ENCODE results near the gene TP53I13. TPM values are rescaled to one million over a fixed set of nuclear protein-coding genes. Genes with fewer than 3 reads are reported as not detected.
A peak's percentile ranks its signal among the peaks of the same experiment; 100 is the strongest.
"Not testable (repeated sequence)": the region's sequence is repeated elsewhere in the genome, so short reads cannot be mapped to it uniquely, and the experiment has no call there.

Gene TP53I13, protein sequence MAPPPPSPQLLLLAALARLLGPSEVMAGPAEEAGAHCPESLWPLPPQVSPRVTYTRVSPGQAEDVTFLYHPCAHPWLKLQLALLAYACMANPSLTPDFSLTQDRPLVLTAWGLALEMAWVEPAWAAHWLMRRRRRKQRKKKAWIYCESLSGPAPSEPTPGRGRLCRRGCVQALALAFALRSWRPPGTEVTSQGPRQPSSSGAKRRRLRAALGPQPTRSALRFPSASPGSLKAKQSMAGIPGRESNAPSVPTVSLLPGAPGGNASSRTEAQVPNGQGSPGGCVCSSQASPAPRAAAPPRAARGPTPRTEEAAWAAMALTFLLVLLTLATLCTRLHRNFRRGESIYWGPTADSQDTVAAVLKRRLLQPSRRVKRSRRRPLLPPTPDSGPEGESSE
- 40.1 TPM for total RNA-seq
- long read RNA-seq, transcript TP53I13-201 (7 exons, 1,530 nt), result major isoform, 153 of 207 reads
- long read RNA-seq, partial matches to known transcripts, result 38 of 207 reads
- long read RNA-seq, other reads (novel, unspliced or antisense), result 16 of 207 reads

DNA sequence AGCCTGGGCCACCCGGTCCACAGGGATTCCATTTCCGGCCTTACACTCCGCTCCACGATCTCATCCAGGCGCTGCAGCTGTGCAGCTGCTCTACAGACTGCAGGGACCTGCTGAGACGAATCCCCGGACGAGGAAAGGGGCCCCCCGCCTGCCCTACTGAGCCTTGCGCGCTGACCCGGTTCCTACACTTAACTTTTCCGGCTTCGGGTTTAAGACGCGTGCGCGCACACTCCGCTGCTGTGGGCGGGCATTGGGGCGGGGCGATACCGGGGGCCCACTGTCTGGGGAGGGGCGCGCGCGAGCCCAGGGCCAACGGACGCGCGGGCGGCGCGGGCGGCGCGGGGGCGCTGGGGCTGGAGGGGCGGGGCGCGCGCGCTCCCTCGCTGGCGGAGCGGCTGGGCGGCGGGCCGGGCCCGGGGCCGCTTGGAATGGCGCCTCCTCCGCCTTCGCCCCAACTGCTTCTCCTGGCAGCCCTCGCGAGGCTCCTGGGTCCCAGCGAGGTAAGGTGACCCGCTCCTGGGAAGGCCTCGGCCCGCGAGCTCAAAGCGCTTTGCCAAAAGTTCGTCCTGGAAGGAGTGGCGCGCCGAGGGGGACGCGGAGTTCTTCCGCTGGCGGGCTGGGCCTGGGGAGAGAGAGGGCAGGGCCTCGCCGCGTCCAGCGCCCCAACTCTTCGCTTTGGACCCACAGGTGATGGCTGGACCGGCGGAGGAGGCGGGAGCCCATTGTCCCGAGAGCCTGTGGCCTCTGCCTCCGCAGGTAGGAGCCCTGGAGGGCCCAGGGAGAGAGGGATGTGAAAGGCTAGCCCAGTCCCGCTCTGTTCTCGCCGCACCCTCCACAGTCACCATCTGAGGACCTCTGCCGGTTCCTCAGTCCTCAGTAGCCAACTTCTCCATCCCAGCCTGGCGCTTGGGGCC, at the start of gene TP53I13:
Gene TP53I13, plus strand, starts transcription at position 371 of the 914 bp plus-strand sequence. Its CDS starts 58 bp downstream, at position 429.
- intact Hi-C loops (cut with micrococcal nuclease), result no loop called here
- peak; percentile 95 for DNase-seq
- peak; percentile 70 for ATAC-seq

DNA sequence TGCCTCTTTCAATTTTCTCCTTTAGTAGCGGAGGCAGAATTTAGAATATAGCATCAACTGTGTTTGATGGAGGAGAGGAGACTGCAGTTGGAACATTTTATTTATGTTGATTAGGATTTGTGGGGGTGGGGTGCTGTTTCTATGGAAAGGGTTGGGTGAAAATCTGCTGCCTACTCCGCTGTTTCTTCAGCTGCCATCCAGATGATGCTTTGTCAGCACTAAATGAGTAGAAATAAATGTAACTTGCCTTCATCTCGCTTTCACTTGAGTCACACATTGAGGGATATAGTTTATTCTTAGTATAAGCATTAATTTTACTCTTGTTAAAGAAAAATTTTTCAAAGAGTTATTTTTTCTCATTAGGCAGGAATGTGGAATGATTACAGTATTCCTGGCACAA, 43.8 kb upstream of the TP53I13 start:
- intact Hi-C loops (cut with micrococcal nuclease), result no loop called here

DNA sequence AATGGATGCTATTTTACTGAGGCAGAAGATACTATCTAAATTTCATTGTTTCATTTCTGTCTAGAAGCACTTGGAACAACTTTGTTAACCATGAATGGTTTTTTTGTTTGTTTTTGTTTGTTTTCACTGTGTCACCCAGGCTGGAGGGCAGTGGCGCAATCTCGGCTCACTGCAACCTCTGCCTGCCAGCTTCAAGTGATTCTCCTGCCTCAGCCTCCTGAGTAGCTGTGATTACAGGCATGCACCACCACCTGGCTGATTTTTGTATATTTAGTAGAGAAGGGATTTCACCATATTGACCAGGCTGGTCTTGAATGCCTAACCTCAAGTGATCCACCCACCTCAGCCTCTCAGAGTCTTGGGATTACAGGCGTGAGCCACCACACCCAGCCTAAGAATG, 42.2 kb upstream of the TP53I13 start:
- intact Hi-C loops (cut with micrococcal nuclease), result no loop called here
- no peak for DNase-seq
- ATAC-seq, result no peak

More for the DNA sequence above, 43.8 kb upstream of the TP53I13 start:
- DNase-seq, result no peak
- no peak for ATAC-seq

DNA sequence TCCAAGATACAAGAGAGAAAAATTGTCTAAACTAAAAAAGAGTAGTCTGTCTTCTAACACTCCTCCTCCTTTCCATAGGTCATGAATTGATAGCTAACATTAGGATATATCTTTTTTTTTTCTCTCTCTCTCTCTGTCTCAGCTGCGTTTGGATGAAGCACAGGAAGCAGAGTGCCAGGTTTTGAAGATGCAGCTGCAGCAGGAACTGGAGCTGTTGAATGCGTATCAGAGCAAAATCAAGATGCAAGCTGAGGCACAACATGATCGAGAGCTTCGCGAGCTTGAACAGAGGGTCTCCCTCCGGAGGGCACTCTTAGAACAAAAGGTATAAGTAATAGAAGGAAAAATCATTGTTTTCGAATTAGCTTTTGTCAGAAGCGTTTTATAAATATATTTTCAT, 34.5 kb upstream of the TP53I13 start:
- intact Hi-C loops (cut with micrococcal nuclease), result no loop called here
- ATAC-seq, result no peak
- DNase-seq, result no peak

DNA sequence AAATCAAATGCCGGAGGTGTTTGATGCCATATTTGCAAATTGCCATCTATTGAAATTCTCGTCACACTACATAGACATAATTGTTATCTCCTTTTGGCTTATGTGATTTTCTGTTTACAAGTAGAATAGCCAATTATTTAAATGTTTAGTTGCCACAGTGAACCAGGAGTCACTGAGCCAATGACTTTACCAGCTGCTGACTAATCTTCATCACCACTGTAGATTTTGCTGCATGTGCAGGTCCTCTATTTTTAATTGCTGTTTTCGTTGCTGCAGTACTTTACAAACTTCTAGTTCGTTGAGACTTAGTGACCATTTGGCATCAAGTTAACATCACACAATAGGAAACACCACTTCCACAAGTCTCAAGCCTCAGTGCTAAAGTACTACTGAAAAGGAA, 24.4 kb upstream of the TP53I13 start:
- no peak for ATAC-seq

DNA sequence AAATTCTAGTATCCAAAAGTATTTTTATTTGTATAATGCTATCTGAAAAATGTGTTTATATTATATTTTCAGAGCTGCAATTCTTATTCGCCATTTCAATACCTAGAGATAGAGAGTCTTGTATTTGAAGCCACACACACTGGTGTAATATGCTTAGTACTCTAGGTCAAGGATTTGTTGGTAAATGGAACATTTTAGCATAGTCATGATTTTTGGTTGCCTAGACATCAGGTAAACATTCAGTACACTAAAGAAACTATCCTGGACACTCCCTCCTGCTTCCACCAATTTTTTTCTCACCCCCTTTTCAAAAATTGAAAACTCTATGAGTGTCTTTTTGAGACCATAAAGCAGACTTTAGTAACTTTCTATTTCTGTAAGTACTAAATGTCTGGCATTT, 22.4 kb upstream of the TP53I13 start:
- ATAC-seq (no peak), DNase-seq (no peak)
- intact Hi-C loops (cut with micrococcal nuclease), result no loop called here

More for the DNA sequence above, 24.4 kb upstream of the TP53I13 start:
- intact Hi-C loops (cut with micrococcal nuclease), result no loop called here
- DNase-seq, result no peak

DNA sequence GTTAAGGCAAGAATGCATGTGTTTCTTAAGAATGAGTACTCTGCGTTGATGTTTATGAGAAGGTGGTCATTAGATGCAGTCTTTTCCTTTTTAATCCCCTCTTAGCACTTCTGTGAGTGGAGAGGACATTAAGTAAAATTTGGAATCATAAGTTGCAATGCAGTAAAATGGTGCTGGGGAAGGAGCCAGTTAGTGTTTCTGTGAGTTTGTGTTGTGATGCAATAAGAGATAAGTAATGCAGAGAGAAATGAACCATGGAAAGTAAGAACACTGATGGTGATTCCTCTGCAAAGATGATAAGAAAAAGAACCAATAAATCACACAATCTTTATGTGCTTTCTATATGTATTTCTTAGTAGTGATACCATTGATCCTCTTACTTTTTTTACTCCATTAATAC, 21.7 kb upstream of the TP53I13 start:
- ATAC-seq, result no peak
- no peak for DNase-seq
- intact Hi-C loops (cut with micrococcal nuclease), result no loop called here

DNA sequence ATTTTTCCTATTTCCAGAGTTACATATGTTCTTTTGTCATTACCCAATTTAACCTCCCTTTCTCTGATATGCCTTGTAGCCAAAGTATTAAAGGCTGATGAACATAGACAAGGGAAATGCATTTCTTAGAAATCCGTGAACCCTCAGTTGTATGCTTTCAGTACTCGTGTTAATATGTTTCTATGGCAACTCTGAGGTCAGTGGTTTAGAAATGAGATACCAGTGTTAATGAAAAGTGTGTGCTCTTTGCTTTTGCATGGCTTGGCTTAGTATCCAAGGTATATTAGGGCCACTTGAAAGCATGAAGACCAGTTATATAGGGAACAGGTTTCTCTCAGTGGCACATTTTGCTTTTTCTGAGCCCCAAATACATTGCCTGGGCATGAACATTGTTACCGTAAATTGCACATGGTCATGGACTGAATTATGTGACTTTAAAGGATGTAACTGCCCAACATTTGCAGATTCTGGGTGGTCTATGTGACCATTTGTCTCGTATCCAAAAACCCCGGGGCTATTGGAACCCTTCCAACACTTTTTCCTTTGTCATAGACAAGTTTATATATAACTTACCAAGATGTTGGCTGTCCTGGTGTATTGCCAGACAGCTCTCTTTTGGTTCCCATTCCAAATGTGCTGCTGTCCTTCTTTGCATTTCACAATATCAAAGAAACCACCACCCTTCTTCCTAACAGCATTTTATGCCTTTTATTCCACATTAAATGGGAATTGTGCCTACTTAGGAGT, 19.2 kb upstream of the TP53I13 start:
- intact Hi-C loops (cut with micrococcal nuclease), result no loop called here
- DNase-seq (no peak), ATAC-seq (peak; percentile 42)

DNA sequence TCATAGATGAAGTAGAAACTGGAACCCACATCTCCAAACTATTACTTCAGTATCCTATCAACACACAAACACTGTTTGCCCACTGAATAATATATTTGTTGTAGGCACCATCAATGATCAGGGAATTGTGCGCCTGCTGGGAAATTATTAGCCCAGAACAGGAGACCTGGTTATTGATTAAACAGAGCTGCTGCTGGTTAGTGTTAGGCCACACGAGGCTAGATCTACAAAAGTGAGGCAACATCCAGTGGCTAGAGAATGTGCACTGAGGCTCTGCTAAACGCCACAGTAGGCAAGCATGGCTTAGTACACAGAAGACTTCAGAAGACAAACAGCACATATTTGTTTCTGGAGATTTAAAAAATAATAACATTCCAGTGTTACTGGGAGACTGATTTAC, 12.7 kb upstream of the TP53I13 start:
- DNase-seq (no peak), ATAC-seq (no peak)
- intact Hi-C loops (cut with micrococcal nuclease), result no loop called here

DNA sequence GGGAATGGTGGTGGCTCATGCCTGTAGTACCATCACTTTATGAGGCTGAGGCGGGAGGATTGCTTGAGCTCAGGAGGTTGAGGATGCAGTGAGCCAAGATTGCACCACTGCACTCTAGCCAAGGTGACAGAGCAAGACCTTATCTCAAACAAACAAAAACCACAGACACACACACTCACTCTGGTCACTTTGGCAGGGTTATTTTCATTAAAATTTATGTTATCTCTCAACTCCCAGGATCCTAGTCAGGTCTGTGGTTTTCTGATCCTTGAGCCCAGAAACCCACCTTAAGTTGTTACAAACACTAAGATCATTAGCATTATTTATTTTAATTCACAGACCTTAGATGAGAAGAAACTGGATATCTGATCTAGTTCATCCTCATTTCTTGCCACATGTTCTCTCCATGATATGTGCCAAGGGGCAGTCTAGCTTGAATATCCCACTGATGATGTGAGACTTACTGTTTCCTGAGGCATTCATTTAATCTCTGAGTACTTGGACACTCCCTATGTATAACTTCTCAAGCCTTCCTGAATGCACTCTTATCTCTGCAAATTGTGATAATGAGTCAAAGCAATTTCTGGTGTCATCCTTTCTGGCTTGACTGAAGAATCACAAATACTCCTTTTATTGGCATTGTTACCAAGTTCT, 11.3 kb upstream of the TP53I13 start:
- DNase-seq, result no peak
- intact Hi-C loops (cut with micrococcal nuclease), result no loop called here
- ATAC-seq, result no peak

DNA sequence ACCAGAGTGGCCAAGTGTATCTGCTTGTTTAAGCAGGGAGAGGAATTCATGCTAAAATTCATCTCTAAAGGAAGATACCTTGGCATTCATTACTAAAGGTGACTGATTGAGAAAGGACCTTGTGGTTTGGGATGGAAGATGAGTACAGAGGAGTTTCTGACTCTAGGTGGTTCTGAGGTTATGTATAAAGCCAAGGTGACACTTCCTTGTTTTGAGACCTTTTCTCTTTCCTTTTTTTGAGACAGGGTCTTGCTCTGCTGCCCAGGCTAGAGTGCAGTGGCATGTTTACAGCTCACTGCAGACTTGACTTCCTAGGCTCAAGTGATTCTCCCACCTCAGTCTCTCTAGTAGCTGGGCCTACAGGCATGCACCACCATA, 10.8 kb upstream of the TP53I13 start:
- no peak for DNase-seq
- no peak for ATAC-seq
- intact Hi-C loops (cut with micrococcal nuclease), result no loop called here

DNA sequence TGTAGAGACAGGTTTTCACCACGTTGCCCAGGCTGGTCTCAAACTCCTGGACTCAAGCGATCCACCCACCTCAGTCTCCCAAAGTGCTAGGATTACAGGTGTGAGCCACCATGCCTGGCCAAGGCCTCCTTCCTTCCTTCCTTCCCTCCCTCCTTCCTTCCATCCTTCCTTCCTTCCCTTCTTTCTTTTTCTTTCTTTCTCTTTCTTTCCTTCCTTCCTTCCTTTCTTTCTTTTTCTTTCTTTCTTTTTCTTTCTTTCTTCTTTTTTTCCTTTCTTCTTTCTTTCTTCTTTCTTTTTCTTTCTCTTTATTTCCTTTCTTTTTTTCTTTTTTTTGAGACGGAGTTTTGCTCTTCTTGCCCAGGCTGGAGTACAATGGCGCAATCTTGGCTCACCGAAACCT, 10.4 kb upstream of the TP53I13 start:
- ATAC-seq; intact Hi-C loops (cut with micrococcal nuclease); DNase-seq: not testable (repeated sequence)

DNA sequence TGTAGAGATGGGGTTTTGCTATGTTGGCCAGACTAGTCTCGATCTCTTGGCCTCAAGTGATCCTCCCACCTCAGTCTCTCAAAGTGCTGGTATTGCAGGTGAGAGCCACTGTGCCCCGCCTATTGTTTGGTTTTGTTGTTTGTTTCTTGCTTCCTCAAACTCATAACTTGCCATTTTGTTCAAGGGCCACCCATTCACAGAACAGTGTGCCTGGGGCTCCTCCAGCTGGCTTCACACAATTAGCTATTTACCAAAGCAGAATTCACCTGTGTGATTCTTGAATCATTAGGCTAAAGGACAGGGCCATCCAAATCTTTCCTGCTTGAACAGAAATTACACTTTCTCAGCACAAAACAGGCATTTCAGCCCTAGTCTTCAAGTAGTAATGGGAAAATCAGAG, 8.9 kb upstream of the TP53I13 start:
- intact Hi-C loops (cut with micrococcal nuclease), result no loop called here
- no peak for ATAC-seq
- DNase-seq, result no peak

DNA sequence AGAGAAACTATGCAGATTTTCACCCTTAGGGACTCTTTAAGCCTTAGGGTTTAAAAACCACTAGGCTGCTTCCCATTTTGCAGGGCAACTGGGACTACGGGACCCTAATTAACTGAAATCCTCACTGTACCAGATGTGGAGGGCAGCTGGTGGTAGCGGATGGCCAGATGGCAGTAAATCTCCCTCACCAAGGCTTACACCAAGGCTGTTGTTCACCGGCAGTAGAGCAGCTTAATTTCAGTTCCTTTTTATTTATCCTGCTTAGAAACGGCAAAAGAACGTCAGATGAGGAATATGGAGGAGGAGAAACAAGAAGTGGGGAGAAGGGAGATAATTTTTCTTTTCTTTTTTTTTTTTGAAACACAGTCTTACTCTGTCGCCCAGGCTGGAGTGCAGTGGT, 8.2 kb upstream of the TP53I13 start:
- intact Hi-C loops (cut with micrococcal nuclease), result no loop called here
- peak; percentile 36 for ATAC-seq

DNA sequence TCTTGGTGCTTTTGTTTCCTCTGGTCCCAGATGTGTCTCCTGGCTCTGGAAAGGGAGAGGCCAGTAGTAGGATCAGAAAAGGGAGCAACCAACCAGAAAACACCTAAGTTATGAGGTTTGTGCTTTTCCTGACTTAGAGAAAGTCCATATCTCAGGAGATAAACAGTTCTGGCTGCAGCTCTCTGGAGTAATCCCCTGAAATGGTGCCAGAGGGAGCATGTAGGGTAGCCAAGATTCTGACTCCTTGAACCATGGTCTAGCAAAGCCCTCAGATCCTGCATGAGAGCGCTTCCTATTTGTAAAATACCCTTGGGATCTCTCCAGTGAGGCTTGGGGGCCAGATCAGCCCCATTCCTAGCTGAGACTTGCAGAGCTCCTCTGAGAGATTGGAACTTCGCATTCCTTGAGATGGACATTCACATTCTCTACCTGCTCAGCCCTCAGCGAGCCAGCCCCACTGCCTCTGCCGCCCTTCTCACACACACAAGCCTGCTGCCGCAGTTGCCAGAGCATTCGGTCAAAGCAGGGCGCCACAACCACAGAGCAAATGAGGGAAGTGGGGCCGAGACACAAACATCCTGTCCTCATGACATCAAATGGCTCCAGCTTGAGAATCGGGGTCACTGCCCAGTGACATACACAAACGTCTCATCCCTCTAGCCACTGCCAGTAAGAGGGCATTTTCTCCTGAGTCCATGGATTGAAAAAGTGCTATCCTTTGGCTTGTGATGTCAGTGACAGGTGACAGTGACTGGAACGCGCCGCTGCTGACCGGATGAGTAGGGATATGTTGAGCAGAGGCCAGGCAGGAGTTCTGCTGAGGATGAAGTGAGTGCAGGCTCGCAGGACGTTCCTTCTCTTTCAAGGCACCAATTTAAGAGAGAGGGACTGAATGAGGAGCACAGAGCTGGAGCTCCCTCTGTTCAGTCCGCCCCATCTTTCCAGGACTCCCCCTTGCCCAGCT, 6.7 kb upstream of the TP53I13 start:
- no peak for ATAC-seq
- intact Hi-C loops (cut with micrococcal nuclease), result no loop called here
- peak; percentile 40 for DNase-seq

More for the DNA sequence above, 8.2 kb upstream of the TP53I13 start:
- DNase-seq, result no peak

DNA sequence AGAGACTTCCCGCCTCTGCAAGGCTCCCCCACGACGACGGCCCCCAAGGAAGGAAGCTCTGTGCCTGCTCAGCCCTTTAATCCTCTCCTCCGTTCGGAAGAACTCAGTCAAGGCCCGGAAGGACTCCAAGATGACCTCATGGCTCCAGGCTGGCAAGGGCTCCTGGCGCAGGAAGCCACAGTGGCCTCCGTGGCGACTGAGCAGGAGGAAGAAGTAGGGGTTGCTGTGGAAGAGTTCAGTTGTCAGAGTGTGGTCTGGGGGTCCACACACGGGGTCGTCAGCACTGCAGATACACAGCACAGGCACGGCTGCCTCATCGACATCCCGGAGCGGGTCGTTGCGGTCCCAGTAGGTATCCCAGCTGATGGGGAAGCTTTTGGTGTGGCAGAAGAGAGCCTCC, 5.9 kb upstream of the TP53I13 start:
- intact Hi-C loops (cut with micrococcal nuclease), result no loop called here

DNA sequence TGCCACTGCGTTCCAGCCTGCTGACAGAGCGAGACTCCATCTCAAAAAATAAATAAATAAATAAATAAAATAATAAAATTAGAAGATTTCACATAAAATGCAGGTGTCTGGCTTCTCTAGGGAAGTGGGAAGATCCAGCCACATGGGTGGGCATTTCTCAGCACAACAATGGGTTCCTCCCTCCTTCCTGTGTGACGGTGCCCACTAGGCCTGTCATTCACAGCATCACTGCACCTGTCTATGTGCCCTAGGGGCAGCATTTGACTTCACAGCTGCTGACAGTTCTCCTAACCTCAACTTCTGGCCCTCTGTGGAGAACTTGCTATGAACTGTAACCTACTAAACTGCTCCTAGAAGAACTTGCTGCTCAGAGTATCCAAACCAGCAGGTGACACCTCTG, 4.7 kb upstream of the TP53I13 start:
- ATAC-seq (no peak), DNase-seq (no peak)
- intact Hi-C loops (cut with micrococcal nuclease), result no loop called here

More for the DNA sequence above, 5.9 kb upstream of the TP53I13 start:
- ATAC-seq (no peak), DNase-seq (peak; percentile 26)

Measured in left ventricle myocardium superior (tissue), 1 donor.